ENCODE results near the gene XPOT.

Gene XPOT

GRCh38 chr12:64469455-64470142 is 65.4 kb downstream of the XPOT start:
- DNase-seq (ENCODE audit: low read depth): no peak

- DNase-seq (ENCODE audit: low read depth): no peak
Measured at GRCh38 chr12:64470495-64470894, 66.3 kb downstream of the XPOT start.

- DNase-seq (ENCODE audit: low read depth): no peak
Measured at GRCh38 chr12:64473176-64473575, 69.0 kb downstream of the XPOT start.

DNA sequence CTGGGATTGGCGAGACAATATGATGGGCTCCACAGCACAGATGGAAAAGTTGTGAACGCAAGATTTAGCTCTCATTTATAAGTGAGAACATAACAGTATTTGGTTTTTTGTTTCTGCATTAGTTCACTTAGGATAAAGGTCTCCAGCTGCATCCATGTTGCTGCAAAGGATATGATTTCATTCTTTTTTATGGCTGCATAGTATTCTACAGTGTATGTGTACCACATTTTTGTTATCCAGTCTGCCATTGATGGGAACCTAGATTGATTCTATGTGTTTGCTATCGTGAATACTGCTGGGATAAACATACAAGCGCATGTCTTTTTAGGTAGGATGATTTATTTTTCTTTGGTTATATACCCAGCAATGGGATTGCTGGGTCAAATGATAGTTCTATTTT is 71.3 kb downstream of the XPOT start:
- no peak for DNase-seq (ENCODE audit: low read depth)

- no peak for DNase-seq (ENCODE audit: low read depth)
Measured at GRCh38 chr12:64476844-64477243, 72.7 kb downstream of the XPOT start.

GRCh38 chr12:64478661-64479060 is 74.5 kb downstream of the XPOT start:
- DNase-seq (ENCODE audit: low read depth): no peak

- DNase-seq (ENCODE audit: low read depth): peak; percentile 52
Measured at GRCh38 chr12:64480148-64480547, 76.0 kb downstream of the XPOT start.

DNA sequence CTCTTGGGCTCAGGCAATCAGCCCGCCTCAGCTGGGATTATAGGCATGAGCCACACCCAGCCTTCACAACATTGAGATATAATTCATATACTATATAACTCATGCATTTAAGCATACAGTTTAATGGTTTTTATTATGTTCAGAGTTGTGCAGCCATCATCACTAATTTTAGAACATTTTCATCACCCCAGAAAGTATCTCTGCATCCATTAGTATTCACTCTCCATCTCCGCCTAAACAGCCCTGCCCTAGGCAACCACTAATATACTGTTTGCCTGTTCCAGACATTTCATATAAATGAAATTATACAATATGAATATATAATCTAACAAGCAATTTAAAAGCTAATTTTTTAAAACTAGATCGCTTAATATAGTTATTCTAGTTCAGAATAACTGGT is 82.5 kb downstream of the XPOT start:
- no peak for DNase-seq (ENCODE audit: low read depth)

DNA sequence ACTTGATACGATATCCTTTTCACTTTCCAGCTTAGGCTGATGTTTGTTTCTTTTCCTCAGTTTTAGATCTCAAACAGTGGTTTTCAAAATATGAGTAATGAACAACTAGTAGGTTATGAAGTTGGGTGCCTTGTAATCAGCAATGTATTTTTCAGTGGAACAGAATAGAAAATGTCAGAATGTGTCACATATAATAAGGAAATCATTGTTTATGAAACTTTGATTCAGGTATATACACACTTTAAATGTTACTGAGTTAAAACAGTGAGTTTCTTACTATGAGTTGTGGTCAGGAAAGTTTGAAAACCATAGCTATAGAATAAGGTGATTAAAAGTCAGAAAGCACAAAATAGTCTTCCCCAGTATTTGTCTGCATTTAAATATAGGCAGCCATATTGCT is 87.5 kb downstream of the XPOT start:
- no peak for DNase-seq (ENCODE audit: low read depth)

- DNase-seq (ENCODE audit: low read depth): no peak
Measured at GRCh38 chr12:64493513-64493912, 89.3 kb downstream of the XPOT start.

DNA sequence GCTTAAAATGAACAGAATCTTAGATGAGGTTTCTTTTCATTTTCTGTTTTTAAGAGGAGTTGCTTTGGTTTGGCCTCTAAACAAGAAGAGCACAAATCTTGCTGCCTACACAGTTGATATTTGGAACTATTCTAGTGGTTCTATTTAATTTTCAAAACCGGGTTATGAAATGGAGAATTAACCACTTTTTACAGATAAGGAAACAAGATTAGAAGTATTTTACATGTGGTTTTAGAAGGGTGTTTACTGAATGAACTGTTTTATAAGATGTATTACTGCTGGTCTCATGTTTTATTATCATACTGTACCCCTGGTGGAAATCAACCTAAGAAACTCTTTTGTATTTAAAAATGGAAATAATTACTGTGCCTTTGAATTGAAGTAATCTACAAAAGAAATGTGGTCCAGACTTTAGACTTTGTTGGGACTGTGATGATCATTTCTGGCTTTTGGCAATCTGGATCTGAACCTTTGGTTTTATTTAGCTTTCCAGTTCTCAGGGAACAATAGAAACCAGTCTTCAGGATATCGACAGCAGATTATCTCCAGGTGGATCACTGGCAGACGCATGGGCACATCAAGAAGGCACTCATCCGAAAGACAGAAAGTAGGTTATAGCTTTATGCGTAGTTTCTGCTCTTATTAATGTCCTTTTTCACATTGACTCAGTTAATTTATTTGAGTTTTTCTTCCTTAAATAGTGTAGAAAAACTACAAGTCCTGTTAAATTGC is 91.0 kb downstream of the XPOT start:
- DNase-seq (ENCODE audit: low read depth): no peak

DNA sequence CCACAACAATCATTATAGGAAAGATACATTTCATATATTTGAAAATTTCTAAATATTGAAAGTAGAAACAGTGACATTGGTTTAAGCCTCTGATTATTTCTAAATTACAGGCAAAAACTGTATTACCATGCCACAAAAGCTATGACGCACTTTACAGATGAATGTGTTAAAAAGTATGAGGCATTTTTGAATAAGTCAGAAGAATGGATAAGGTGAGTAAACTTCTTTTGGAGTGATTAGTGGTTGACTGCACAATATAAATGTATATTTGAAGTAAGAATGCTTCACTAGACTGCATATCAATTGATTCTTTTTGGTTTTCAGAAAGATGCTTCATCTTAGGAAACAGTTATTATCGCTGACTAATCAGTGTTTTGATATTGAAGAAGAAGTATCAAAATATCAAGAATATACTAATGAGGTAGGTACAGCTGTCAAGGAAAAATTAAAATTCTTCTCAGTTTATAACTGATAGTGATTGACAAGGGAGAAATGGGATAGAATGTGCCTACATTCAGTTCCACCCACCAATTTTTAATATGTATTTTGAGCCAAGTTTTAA is 92.7 kb downstream of the XPOT start:
- DNase-seq (ENCODE audit: low read depth): no peak

GRCh38 chr12:64497484-64497883 is 93.3 kb downstream of the XPOT start:
- no peak for DNase-seq (ENCODE audit: low read depth)

- DNase-seq (ENCODE audit: low read depth): no peak
Measured at GRCh38 chr12:64497903-64498302, 93.7 kb downstream of the XPOT start.

DNA sequence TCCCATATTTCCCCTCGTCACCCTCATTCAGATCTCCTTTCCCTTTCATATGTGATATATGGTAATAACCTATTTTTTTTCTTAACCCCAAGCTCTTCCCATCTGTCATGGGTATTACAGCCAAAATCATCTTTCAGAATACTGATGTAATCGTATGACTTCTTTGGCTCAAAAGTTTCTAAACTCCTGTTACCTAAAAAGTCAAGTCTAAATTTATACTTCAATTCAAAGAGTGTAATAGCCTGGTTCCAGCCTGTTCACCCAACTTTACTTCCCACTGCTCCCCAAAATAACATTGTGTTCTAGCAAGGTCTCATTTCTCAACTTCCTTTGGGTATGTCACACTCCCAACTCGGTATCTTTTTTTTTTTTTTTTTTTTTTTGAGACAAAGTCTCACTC is 96.2 kb downstream of the XPOT start:
- no peak for DNase-seq (ENCODE audit: low read depth)
